Measurements from ENCODE around the gene CANT1. TPM values are rescaled to one million over a fixed set of nuclear protein-coding genes. Genes with fewer than 3 reads are reported as not detected.

CANT1 gene
- total and polyA plus RNA-seq, 2 of the 13 experiments (the other 11 are each of a cell fraction or from before 2014, with no cell fraction given): 34.1 to 42.1 TPM

GRCh38 chr17:78962345-78962983 lies 47.1 kb downstream of the CANT1 start (continued):
- TF ChIP-seq NAIF1 (CRISPR knock-in tag; IDR thresholded peaks at IDR 0.05; ENCODE audit: borderline replicate concordance) (no peak), ZFY (CRISPR knock-in tag; IDR thresholded peaks at IDR 0.05) (peak; percentile 57; the same call in 1 of the 2 replicates), ZFAT (CRISPR knock-in tag; conservative IDR thresholded peaks at IDR 0.05) (0 out of 2 replicates have a peak, but pooled peaks have one; percentile 27), ZHX2 (IDR thresholded peaks at IDR 0.05; ENCODE audit: low read depth) (peak; percentile 44), ZHX2 (CRISPR knock-in tag; IDR thresholded peaks at IDR 0.05; ENCODE audit: borderline replicate concordance) (no peak), ZNF101 (CRISPR knock-in tag; IDR thresholded peaks at IDR 0.05; ENCODE audit: borderline replicate concordance, low read depth) (no peak), GATAD1 (CRISPR knock-in tag; IDR thresholded peaks at IDR 0.05) (peak; percentile 64; the same call in 1 of the 2 replicates), MEF2D (CRISPR knock-in tag; IDR thresholded peaks at IDR 0.05) (peak; percentile 89), ZNF782 (CRISPR knock-in tag; IDR thresholded peaks at IDR 0.05; ENCODE audit: borderline replicate concordance) (peak; percentile 22; the same call in 1 of the 2 replicates), PRDM15 (CRISPR knock-in tag; IDR thresholded peaks at IDR 0.05) (no peak), ARID4A (CRISPR knock-in tag; IDR thresholded peaks at IDR 0.05; ENCODE audit: borderline replicate concordance) (peak; percentile 68; the same call in 1 of the 2 replicates)
- TF ChIP-seq, protein P1, sequence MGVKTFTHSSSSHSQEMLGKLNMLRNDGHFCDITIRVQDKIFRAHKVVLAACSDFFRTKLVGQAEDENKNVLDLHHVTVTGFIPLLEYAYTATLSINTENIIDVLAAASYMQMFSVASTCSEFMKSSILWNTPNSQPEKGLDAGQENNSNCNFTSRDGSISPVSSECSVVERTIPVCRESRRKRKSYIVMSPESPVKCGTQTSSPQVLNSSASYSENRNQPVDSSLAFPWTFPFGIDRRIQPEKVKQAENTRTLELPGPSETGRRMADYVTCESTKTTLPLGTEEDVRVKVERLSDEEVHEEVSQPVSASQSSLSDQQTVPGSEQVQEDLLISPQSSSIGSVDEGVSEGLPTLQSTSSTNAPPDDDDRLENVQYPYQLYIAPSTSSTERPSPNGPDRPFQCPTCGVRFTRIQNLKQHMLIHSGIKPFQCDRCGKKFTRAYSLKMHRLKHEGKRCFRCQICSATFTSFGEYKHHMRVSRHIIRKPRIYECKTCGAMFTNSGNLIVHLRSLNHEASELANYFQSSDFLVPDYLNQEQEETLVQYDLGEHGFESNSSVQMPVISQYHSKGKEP (CRISPR knock-in tag; IDR thresholded peaks at IDR 0.05): no peak
